Stimulated activated naive B cell treated with anti-CD40 and anti-IgM and Interleukin-4, amounts not matched to agents 10 μg/mL and 1 μg/mL and 100 μg/mL, for 72 hours (primary cell): ENCODE data around the gene IYD.
A peak's percentile ranks its signal among the peaks of the same experiment; 100 is the strongest.

Source experiments
- ATAC-seq, 2 donors: fragments of 150-1000 bp; cut with Tn5 transposase; replicated peaks; 2 replicates each; pipeline ENCODE4 v1.10.0; 2021; ENCODE audit warnings: moderate library complexity in 1 of 2
- DNase-seq: peaks from one replicate; pipeline ENCODE4 v3.0.0; 2021
- H3K27ac Mint-ChIP-seq: one replicate; pipeline ENCODE4 v1.8.0; 2022; ENCODE audit warnings: mild to moderate bottlenecking, mixed read lengths
- H3K27me3 Mint-ChIP-seq, 2 donors: one replicate each; pipeline ENCODE4 v1.8.0; 2022; ENCODE audit warnings: mixed read lengths in 2 of 2
- H3K36me3 Mint-ChIP-seq, 2 donors: one replicate each; pipeline ENCODE4 v1.8.0; 2022; ENCODE audit warnings: mixed read lengths in 2 of 2, mild to moderate bottlenecking in 1 of 2
- H3K4me1 Mint-ChIP-seq, 2 donors: one replicate each; pipeline ENCODE4 v1.8.0; 2022; ENCODE audit warnings: mixed read lengths in 2 of 2, mild to moderate bottlenecking in 1 of 2
- H3K4me3 Mint-ChIP-seq, 2 donors: one replicate each; pipeline ENCODE4 v1.8.0; 2022; ENCODE audit warnings: mild to moderate bottlenecking in 2 of 2, mixed read lengths in 2 of 2, moderate library complexity in 1 of 2
- H3K9me3 Mint-ChIP-seq, 2 donors: one replicate each; pipeline ENCODE4 v1.8.0; 2022; ENCODE audit warnings: mixed read lengths in 2 of 2, mild to moderate bottlenecking in 1 of 2

IYD gene

DNA sequence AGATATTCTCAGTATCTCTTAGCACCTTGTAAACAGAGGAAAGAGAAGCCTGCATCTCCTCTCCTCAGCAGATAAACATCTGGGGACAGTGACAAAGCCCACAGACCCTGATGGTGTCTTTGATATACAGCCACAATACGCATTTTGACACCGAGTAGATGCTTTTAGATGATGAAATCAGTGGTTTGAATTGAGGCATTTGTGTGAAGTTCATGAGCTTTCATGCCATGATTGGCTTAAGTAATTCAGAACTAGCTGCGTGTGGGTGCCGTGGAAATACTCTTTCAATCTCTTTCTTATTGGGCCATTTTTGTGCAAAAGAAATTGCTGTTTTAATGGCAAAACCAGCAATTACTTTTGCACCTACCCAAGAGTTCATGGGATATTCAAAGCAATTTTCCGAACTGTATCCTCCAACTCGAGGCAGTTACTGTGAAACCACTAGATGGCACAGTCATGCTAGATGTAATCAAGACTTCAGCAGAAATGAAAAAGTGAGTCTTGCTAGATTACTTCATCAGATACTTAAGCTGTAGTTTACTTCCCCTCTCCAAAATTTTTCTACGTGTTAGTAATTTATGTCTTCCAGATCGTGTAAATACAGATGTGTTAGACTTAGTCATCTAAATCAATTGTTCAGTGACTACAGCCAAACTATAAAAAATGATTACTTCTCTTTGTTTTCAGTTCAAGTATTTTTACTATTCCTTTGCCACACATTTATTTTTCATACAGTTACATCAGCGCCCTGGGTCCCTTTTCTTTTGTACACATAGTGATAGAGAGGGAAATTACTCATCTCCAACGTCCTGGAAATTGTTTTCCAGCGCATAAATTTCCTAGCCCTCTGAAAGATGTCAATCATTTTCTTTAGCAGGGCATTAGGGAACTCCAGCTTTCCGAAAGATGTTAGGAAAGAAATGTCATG, 49.4 kb downstream of the IYD start:
- Mint-ChIP-seq H3K36me3 (no peaks in the 10 kb centered on the region), H3K4me3 (peak overlapping the region; percentile 81 to 91), H3K9me3 (peaks cover 2 to 3% of the 10 kb centered on the region in 2 donors), H3K4me1 (peaks cover 8 to 10% of the 10 kb centered on the region in 2 donors), H3K27ac (peak overlapping the region; percentile 96), H3K27me3 (peaks cover 17 to 18% of the 10 kb centered on the region in 2 donors)
- ATAC-seq (peak; percentile 88 to 90), DNase-seq (peak; percentile 38)

DNA sequence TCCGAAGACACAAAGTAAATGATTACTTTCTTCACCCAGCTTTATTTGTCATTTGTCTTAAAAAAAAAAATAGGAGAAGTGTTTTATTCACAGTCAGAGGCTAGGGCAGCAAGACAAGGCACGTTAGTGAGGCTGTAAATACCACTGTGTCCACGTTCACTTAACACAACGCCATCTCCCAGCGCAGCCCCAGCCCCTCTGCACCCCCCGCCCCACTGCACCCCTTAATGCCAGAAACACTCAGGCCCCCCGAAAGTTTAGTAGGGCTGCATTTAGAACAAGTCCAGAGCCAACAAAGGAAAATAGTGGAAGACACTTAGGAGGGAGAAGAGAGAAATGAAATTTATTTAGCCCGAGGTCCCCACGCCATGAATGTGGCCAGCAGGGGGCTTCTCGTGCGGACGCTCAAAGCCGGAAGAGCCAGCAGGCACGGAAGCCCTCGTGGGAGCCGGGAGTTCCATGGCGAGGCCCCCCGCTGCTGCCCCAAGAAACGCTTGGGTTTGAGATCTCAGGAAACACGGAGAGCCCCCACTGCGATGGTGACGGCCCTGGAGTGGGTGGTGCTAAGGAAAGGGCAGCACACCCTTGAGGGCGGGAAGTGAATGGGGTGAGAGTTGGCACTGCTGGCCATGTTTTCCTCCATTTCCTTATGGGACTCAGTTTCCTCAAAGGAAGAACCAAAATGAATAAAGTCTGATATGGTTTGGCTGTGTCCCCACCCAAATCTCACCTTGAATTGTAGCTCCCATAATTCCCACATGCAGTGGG, 50.2 kb downstream of the IYD start:
- Mint-ChIP-seq H3K36me3 (peaks cover 0 to 1% of the 10 kb centered on the region in 2 donors), H3K27me3 (peaks cover 12 to 18% of the 10 kb centered on the region in 2 donors), H3K4me3 (peak overlapping the region; percentile 81 to 91), H3K9me3 (peaks cover 2 to 3% of the 10 kb centered on the region in 2 donors), H3K27ac (peak overlapping the region; percentile 96), H3K4me1 (peaks cover 8 to 10% of the 10 kb centered on the region in 2 donors)
- DNase-seq (peak; percentile 47), ATAC-seq (peak; percentile 81)

DNA sequence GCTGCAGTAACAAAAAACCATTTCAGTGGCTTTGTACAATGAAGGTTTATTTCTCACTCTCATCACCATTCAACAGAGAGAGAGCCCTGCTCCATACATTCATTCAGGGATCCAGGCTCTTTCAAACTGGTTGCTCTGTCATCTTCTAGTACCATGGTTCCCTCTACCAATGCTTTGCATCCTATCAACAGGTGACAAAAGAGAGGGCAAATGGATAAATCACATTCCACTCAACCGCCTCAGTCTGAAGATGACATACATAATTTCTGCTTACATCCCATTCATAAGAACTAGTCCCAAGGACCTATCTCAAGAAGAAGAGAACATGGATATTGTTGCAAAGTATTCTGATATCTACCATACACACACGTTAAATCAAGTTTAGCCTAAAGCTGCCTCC, 51.6 kb downstream of the IYD start:
- H3K27me3 Mint-ChIP-seq, result peaks cover 4 to 12% of the 10 kb centered on the region in 2 donors
- peaks cover 2 to 3% of the 10 kb centered on the region in 2 donors for H3K9me3 Mint-ChIP-seq
- H3K36me3 Mint-ChIP-seq, result peaks cover 0 to 1% of the 10 kb centered on the region in 2 donors
- H3K4me1 Mint-ChIP-seq, result peaks cover 8 to 10% of the 10 kb centered on the region in 2 donors
- ATAC-seq (no peak), DNase-seq (no peak)
- H3K4me3 Mint-ChIP-seq, result no peak overlapping the region
- H3K27ac Mint-ChIP-seq, result no peak overlapping the region

DNA sequence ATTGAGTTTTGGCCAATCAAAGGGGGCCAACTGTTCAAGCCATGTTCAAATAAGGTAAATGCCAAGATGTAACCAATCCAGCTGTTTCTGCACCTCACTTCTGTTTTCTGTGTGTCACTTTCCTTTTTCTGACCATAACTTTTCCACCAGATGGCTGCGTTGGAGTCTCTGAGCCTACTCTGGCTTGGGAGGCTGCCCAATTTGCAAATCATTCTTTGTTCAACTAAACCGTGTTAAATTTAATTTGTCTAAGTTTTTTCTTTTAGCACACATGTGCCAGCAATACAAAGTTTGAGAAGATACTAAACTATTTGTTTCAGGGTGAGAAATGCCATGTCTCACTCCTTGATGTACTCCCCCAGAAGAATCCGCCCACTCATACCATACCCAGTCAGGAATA, 52.1 kb downstream of the IYD start:
- H3K27ac Mint-ChIP-seq, result no peak overlapping the region
- H3K9me3 Mint-ChIP-seq, result peaks cover 2 to 3% of the 10 kb centered on the region in 2 donors
- no peak overlapping the region for H3K4me3 Mint-ChIP-seq
- H3K27me3 Mint-ChIP-seq, result peaks cover 1 to 12% of the 10 kb centered on the region in 2 donors
- peaks cover 8 to 10% of the 10 kb centered on the region in 2 donors for H3K4me1 Mint-ChIP-seq
- no peak for DNase-seq
- no peak for ATAC-seq
- peaks cover 0 to 1% of the 10 kb centered on the region in 2 donors for H3K36me3 Mint-ChIP-seq

DNA sequence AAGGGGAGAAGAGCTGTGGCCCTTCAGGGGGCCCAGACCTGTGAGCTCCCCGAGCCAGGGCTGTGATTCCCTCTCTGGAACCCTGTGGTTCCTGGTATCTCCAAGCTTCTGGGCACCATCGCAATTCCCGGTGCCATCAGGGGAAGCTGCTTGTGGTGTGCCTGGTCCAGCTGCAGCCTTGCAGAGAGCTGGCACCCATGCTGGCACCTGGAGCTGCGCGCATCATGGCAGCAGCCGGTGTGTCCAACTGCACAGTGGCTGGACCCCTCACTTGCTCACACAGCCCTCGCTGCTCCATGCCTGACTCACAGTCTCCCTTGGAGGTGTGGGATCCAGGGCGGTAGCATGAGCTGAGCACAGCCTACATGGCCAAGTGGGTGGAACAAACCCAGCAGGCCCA, 56.7 kb downstream of the IYD start:
- no peak for ATAC-seq
- no peaks in the 10 kb centered on the region for H3K9me3 Mint-ChIP-seq
- no peak overlapping the region for H3K4me3 Mint-ChIP-seq
- H3K27ac Mint-ChIP-seq, result no peak overlapping the region
- peaks cover 0 to 3% of the 10 kb centered on the region in 2 donors for H3K27me3 Mint-ChIP-seq
- H3K36me3 Mint-ChIP-seq, result peaks cover 0 to 1% of the 10 kb centered on the region in 2 donors
- DNase-seq, result no peak
- H3K4me1 Mint-ChIP-seq, result peaks cover 0 to 5% of the 10 kb centered on the region in 2 donors

DNA sequence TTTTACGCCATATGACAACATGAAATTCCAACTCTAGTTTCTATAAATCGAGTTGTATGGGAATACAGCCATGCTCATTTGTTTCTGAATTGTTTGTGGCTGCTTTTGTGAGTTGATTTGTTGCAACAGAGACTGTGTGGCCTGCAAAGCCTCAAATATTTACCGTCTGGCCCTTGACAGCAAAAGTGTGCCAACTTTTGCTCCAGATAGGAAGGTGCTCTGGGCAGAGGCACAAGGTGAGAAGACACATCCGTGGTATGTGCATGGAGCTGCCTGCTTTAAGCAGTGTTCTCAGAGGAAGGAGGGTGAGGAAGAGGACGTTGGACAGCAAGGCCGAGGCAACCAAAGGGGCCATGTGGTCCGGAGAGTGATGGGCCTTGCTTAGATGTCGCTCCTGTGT, 57.4 kb downstream of the IYD start:
- Mint-ChIP-seq H3K4me1 (no peaks in the 10 kb centered on the region), H3K27me3 (peaks cover 0 to 3% of the 10 kb centered on the region in 2 donors), H3K27ac (no peak overlapping the region), H3K4me3 (no peak overlapping the region), H3K36me3 (peaks cover 0 to 1% of the 10 kb centered on the region in 2 donors), H3K9me3 (no peaks in the 10 kb centered on the region)
- no peak for ATAC-seq
- DNase-seq, result no peak

DNA sequence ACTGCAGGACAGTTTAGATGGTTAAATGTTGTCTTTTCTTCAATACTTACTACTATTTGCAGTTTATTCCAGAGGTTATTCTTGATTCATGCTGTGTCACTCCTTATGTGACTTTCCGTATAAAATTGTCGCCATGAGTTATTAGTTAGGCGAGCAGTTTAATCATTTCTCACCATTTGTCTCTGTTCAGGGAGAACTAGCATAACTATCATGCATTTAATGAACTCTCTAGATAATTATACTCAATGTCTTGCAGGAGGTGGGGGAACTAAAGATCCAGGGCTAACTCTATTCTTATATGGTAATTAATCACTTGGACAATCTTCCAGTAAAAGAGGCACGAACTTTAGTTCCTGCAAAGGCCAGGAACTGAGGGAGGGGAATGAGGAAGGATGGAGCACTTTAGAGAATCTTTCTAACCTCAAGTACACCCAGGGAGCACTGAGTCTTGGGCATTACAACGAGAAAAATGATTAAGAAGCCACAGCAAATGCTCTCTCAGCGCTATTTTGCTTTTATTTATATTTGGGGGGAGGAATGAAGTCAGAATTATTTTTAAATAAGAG, 58.3 kb downstream of the IYD start:
- Mint-ChIP-seq H3K27ac (no peak overlapping the region), H3K4me3 (no peak overlapping the region), H3K27me3 (peaks cover 0 to 3% of the 10 kb centered on the region in 2 donors), H3K36me3 (peaks cover 0 to 1% of the 10 kb centered on the region in 2 donors), H3K9me3 (no peaks in the 10 kb centered on the region), H3K4me1 (no peaks in the 10 kb centered on the region)
- DNase-seq (no peak), ATAC-seq (no peak)

DNA sequence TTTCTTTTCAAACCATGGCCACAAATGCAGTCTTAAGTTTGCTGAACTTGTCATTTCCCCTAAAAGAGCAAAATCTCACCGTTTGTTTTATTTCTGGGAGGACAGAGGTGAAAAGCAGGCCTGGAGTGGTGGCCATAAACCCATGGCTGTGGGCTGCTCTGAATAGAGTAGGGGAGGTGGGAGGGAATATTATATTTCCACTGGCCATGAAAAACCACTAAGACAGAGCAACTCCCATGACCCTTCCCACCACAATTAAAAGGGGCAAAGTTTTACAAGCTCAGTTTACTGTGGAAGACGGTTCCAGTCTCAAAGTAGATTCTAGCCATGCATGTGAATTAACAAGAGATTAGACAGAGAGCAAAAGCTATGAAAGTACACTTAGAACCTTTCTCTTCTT, 59.0 kb downstream of the IYD start:
- peaks cover 0 to 1% of the 10 kb centered on the region in 2 donors for H3K36me3 Mint-ChIP-seq
- H3K27me3 Mint-ChIP-seq, result peaks cover 0 to 3% of the 10 kb centered on the region in 2 donors
- ATAC-seq (no peak), DNase-seq (no peak)
- no peak overlapping the region for H3K27ac Mint-ChIP-seq
- no peaks in the 10 kb centered on the region for H3K9me3 Mint-ChIP-seq
- no peak overlapping the region for H3K4me3 Mint-ChIP-seq
- no peaks in the 10 kb centered on the region for H3K4me1 Mint-ChIP-seq

DNA sequence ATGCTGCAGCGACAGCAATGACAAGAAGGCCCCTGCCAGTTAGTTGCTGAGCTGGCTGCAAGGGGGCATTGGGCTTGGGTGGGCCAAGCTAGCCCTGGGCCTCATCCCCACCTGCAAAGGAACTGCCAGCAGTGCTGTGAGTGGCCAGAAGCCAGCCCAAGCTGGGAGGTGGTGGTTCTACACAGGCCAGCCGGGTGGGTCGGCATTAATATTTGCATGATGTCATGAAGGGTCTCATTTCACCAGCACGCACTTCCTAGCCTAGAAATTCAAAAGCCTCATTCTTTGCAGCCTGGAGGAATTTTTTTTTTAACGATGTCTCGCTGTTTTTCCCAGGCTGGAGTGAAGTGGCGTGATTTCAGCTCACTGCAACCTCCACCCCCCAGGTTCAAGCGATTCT, 62.0 kb downstream of the IYD start:
- H3K27ac Mint-ChIP-seq, result no peak overlapping the region
- H3K36me3 Mint-ChIP-seq, result no peaks in the 10 kb centered on the region
- H3K4me3 Mint-ChIP-seq, result no peak overlapping the region
- ATAC-seq (no peak), DNase-seq (no peak)
- H3K4me1 Mint-ChIP-seq, result no peaks in the 10 kb centered on the region
- H3K27me3 Mint-ChIP-seq, result peaks cover 0 to 3% of the 10 kb centered on the region in 2 donors
- no peaks in the 10 kb centered on the region for H3K9me3 Mint-ChIP-seq

DNA sequence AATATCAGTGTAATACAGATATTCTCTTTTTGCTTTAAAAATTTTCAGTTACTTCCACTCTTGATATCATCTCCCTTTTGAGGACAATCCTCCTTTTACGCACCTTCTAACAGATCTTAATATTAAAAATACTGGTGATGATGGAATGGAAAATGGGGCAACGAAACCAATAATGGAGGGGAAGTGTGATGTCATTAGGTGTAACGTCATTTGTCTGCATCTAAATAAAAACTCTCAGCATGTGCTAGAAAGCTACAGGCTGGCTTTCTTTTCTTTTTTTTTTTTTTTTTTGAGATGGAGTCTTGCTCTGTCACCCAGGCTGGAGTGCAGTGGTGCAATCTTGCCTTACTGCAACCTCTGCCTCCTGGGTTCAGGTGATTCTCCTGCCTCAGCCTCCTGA, 66.5 kb downstream of the IYD start:
- no peak overlapping the region for H3K27ac Mint-ChIP-seq
- no peaks in the 10 kb centered on the region for H3K27me3 Mint-ChIP-seq
- peaks cover 3 to 9% of the 10 kb centered on the region in 2 donors for H3K9me3 Mint-ChIP-seq
- no peak for DNase-seq
- H3K4me3 Mint-ChIP-seq, result no peak overlapping the region
- no peaks in the 10 kb centered on the region for H3K4me1 Mint-ChIP-seq
- H3K36me3 Mint-ChIP-seq, result peaks cover 2 to 3% of the 10 kb centered on the region in 2 donors
- no peak for ATAC-seq

DNA sequence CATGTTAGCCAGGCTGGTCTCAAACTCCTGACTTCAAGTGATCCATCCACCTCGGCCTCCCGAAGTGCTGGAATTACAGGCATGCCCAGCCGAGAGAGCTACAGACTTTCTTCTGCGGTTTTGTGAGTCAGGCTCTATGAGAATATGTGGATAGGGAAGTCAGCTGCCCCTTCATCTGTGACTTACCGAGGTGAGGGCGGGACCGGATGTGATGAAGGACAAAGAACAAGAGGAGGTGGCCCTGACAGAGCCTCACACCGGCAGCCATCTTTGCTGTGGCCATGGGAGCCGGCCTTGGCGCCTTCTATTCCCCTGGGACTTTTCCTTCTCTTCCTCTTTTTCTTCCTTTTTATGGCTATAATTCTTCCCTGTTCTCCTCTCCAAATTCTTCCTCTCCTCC, 67.0 kb downstream of the IYD start:
- no peaks in the 10 kb centered on the region for H3K4me1 Mint-ChIP-seq
- DNase-seq (no peak), ATAC-seq (no peak)
- H3K36me3 Mint-ChIP-seq, result peaks cover 2 to 3% of the 10 kb centered on the region in 2 donors
- no peak overlapping the region for H3K27ac Mint-ChIP-seq
- H3K9me3 Mint-ChIP-seq, result peaks cover 5 to 9% of the 10 kb centered on the region in 2 donors
- H3K27me3 Mint-ChIP-seq, result no peaks in the 10 kb centered on the region
- no peak overlapping the region for H3K4me3 Mint-ChIP-seq

DNA sequence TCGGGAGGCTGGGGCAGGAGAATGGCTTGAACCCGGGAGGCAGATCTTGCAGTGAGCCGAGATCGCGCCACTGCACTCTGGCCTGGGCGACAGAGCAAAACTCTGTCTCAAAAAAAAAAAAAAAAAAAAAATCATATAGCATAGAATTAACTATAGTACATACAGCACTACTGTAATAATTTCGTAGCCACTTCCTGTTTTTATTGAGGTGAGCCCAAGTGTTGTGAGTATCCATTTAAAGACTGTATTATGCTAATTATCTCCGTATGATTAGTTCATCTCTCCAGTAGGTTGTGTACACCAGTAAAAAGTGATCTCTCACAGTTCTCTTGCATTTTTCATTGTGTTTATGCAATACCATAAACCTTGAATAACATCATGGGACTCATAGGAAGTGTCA, 70.6 kb downstream of the IYD start:
- no peaks in the 10 kb centered on the region for H3K4me1 Mint-ChIP-seq
- DNase-seq (no peak), ATAC-seq (no peak)
- no peak overlapping the region for H3K4me3 Mint-ChIP-seq
- peaks cover 6 to 8% of the 10 kb centered on the region in 2 donors for H3K27me3 Mint-ChIP-seq
- no peak overlapping the region for H3K27ac Mint-ChIP-seq
- peaks cover 2 to 3% of the 10 kb centered on the region in 2 donors for H3K36me3 Mint-ChIP-seq
- H3K9me3 Mint-ChIP-seq, result peaks cover 7 to 9% of the 10 kb centered on the region in 2 donors

DNA sequence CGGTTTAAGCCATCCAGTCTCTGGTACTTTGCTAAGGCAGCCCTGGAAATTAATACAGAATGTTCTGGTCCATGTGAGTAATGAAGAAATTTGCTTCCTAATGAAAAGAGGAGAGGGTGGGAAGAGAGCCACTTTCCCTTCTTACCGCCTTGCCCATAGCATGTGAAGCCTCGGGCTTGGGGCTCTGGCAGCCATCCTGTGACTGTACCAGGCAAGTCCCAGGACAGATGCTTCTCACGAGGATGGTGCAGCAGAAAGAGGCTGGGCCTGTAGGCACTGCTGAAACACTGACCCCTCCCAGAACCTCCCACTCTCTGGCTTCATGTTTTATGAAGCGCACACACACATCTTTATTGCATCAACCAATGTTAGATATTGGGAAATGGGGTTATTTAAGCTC, 74.8 kb downstream of the IYD start:
- H3K9me3 Mint-ChIP-seq, result peaks cover 7 to 9% of the 10 kb centered on the region in 2 donors
- no peak overlapping the region for H3K4me3 Mint-ChIP-seq
- no peak overlapping the region for H3K27ac Mint-ChIP-seq
- peaks cover 17 to 18% of the 10 kb centered on the region in 2 donors for H3K27me3 Mint-ChIP-seq
- H3K4me1 Mint-ChIP-seq, result no peaks in the 10 kb centered on the region
- H3K36me3 Mint-ChIP-seq, result peaks cover 2 to 3% of the 10 kb centered on the region in 2 donors
- DNase-seq, result no peak
- ATAC-seq, result no peak

DNA sequence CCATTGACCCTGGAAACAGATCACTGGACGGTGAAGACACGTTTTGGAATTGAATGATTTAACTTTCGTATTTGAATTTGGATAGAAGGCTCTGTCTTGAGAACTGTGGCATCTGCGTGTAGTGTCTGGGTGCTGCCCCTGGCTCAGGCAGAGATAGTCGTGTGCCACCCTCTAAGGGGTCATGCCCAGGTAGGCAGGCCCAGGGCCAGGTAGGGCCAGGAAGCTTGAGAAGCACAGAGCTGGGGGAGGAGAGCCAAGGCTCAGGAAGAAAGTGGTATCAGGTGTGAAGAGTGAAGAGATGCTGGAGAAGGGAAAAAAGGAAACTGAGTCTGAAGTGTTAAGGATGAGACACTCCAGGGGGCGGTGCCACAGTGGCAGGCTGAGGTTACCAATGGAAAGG, 75.5 kb downstream of the IYD start:
- peaks cover 17 to 18% of the 10 kb centered on the region in 2 donors for H3K27me3 Mint-ChIP-seq
- H3K36me3 Mint-ChIP-seq, result peaks cover 2 to 3% of the 10 kb centered on the region in 2 donors
- no peak overlapping the region for H3K4me3 Mint-ChIP-seq
- no peaks in the 10 kb centered on the region for H3K4me1 Mint-ChIP-seq
- H3K27ac Mint-ChIP-seq, result no peak overlapping the region
- ATAC-seq (no peak), DNase-seq (no peak)
- H3K9me3 Mint-ChIP-seq, result peaks cover 7 to 9% of the 10 kb centered on the region in 2 donors
